ENCODE measurements around the gene STXBP1. TPM values are rescaled to one million over a fixed set of nuclear protein-coding genes. Genes with fewer than 3 reads are reported as not detected.

STXBP1 gene
- total and polyA plus RNA-seq, 2 donors (not counting 3 experiments of a cell fraction or from before 2014, with no cell fraction given): 18.8 to 51.3 TPM

DNA sequence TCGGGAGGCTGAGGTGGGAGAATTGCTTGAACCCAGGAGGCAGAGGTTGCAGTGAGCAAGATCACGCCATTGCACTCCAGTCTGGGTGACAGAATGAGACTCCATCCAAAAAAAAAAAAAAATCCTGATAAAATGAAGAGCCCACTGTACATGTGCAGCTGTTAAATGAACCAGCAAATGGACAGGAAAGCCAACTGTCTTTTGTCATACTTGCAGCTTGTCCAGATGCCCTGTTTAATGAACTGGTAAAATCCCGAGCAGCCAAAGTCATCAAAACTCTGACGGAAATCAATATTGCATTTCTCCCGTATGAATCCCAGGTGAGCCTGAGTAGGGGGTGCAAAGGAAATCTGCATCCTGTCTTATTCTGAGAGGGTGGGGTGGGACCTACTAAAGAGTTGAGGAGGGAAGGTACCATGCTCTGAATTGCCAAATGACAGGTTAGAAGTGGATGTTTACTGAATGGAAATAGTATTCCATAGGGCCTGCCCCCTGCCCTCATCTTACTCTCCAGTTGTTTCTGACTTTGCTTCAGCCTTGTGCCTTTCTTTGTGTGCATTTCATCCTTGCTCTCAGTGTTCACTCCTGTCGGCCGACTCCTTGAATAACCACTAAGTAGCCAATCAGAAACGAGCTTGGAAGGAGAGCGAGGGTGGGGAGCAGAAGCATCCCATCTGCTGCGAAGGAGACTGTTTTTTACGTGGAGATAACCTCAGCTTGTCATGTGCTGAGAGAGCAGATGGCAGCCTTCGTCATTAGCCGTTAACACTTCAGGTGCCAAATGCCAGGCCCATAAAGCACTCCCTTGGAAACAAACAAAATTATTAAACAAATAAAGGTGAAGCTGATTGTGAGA, 49.0 kb downstream of the STXBP1 start:
- Histone ChIP-seq H3K4me3 (replicated peaks in 1 of 3; ENCODE audit: insufficient read depth in 1 of 3, low read depth in 1 of 3, low read length in 3 of 3) (no peak overlapping the region), H3K79me2 (ENCODE audit: control insufficient read depth, insufficient read depth, low read length) (no peaks in the 10 kb centered on the region), H4K20me1 (replicated peaks; ENCODE audit: control insufficient read depth, extremely low read depth, insufficient read depth, low read length) (no peaks in the 10 kb centered on the region), H3K4me2 (ENCODE audit: insufficient read depth, low read length) (no peak overlapping the region), H2AFZ (ENCODE audit: low read depth, low read length) (no peak overlapping the region), H3K9me3 (replicated peaks; ENCODE audit: control insufficient read depth, insufficient read depth, low read length) (no peaks in the 10 kb centered on the region), H3K36me3 (ENCODE audit: control insufficient read depth in 2 of 2, extremely low read depth in 1 of 2, insufficient read depth in 2 of 2, low read length in 2 of 2) (peaks cover 3 to 16% of the 10 kb centered on the region in 2 experiments), H3K9me1 (replicated peaks; ENCODE audit: control insufficient read depth, extremely low read depth, insufficient read depth, low read length) (no peaks in the 10 kb centered on the region), H3K9ac (replicated peaks; ENCODE audit: extremely low read depth, insufficient read depth, low read length) (no peak overlapping the region), H3K4me1 (ENCODE audit: control insufficient read depth, extremely low read depth, insufficient read depth, low read length) (no peaks in the 10 kb centered on the region), H3K27me3 (ENCODE audit: control insufficient read depth in 2 of 2, insufficient read depth in 2 of 2, low read length in 2 of 2) (no peaks in the 10 kb centered on the region), H3K27ac (ENCODE audit: insufficient read depth, low read depth, low read length) (no peak overlapping the region)
- no peak for TF ChIP-seq JUN (IDR thresholded peaks at IDR 0.05; ENCODE audit: borderline replicate concordance, insufficient read depth, insufficient read length, low read depth)
- TF ChIP-seq MYC (IDR thresholded peaks at IDR 0.05; ENCODE audit: low read depth, low read length): no peak
- TF ChIP-seq POLR2A (IDR thresholded peaks at IDR 0.05; ENCODE audit: low read depth, low read length): no peak
- TF ChIP-seq FOS (IDR thresholded peaks at IDR 0.05; ENCODE audit: borderline replicate concordance, insufficient read depth, low read length): no peak
- TF ChIP-seq POLR2AphosphoS5 (IDR thresholded peaks at IDR 0.05; ENCODE audit: insufficient read depth, low read depth, low read length): no peak
- no peak for TF ChIP-seq EZH2 (IDR thresholded peaks at IDR 0.05; ENCODE audit: borderline replicate concordance, low read depth, low read length, severe bottlenecking)
- no peak for TF ChIP-seq CTCF (IDR thresholded peaks at IDR 0.05; ENCODE audit: extremely low read depth in 1 of 2, insufficient read depth in 1 of 2, low read depth in 1 of 2, low read length in 2 of 2)
- TF ChIP-seq GATA2 (IDR thresholded peaks at IDR 0.05; ENCODE audit: insufficient read depth, insufficient read length, low read depth, low read length): no peak
- TF ChIP-seq, protein P1, sequence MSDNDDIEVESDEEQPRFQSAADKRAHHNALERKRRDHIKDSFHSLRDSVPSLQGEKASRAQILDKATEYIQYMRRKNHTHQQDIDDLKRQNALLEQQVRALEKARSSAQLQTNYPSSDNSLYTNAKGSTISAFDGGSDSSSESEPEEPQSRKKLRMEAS (IDR thresholded peaks at IDR 0.05; ENCODE audit: insufficient read depth, insufficient read length): no peak
- FAIRE-seq: no peak
- dilution Hi-C loops (cut with MboI; ENCODE audit: extremely low pct_ligation_motif_present, low sequenced_read_pairs): no loop called here
- intact Hi-C loops (cut with micrococcal nuclease): no loop called here
- ChIA-PET CTCF (interaction anchor here (1.0 kb wide), 1 partner anchor 31 kb away, joined by 3 read pairs; no protein-coding TSS in a partner anchor), POLR2A (no interaction called here)
- BruUV-seq (replicated peaks): no TSS peak
- no peak for DNase-seq (ENCODE audit: low read depth, low spot score)

Data from endothelial cell of umbilical vein (primary cell).